Small intestine (tissue), 7 donors: ENCODE data around the gene CYP2D6. TPM values are rescaled to one million over a fixed set of nuclear protein-coding genes. Genes with fewer than 3 reads are reported as not detected.
A peak's percentile ranks its signal among the peaks of the same experiment; 100 is the strongest.

Source experiments
- DNase-seq, 2 donors: peaks; one replicate each; pipeline versions ENCODE4 v3.0.0 to v3.0.0-alpha.2; 2013
- FAIRE-seq: peaks from 2 replicates; lab custom pipeline; 2012; peaks lifted over from hg19 to GRCh38; lab: Jason Lieb, UNC
- H3K27ac ChIP-seq, 3 donors: one replicate each; pipeline ENCODE4 v1.5.1; 2013; ENCODE audit warnings: low read length in 2 of 3, mild to moderate bottlenecking in 2 of 3, control low read depth in 1 of 3, inconsistent platforms in 1 of 3, low read depth in 1 of 3, moderate library complexity in 1 of 3
- H3K27me3 ChIP-seq, 3 donors: one replicate each; pipeline ENCODE4 v1.6.1; 2013; ENCODE audit warnings: low read length in 3 of 3, inconsistent platforms in 1 of 3; ENCODE audit not compliant: control insufficient read depth in 3 of 3, insufficient read depth in 3 of 3
- H3K36me3 ChIP-seq, 3 donors: one replicate each; pipeline ENCODE4 v1.6.1; 2013; ENCODE audit warnings: low read length in 3 of 3, inconsistent platforms in 1 of 3, low read depth in 1 of 3, mild to moderate bottlenecking in 1 of 3, moderate library complexity in 1 of 3; ENCODE audit not compliant: control insufficient read depth in 3 of 3, insufficient read depth in 2 of 3
- H3K4me1 ChIP-seq, 3 donors: one replicate each; pipeline ENCODE4 v1.6.1; 2013; ENCODE audit warnings: low read length in 2 of 3, inconsistent platforms in 1 of 3, low read depth in 1 of 3, mild to moderate bottlenecking in 1 of 3, moderate library complexity in 1 of 3; ENCODE audit not compliant: control insufficient read depth in 3 of 3, insufficient read depth in 2 of 3
- H3K4me3 ChIP-seq, 3 donors: one replicate each; pipeline ENCODE4 v1.5.1; 2013; ENCODE audit warnings: low read length in 3 of 3, control low read depth in 1 of 3, inconsistent platforms in 1 of 3, low read depth in 1 of 3, mild to moderate bottlenecking in 1 of 3, moderate library complexity in 1 of 3
- H3K9me3 ChIP-seq, 2 donors: one replicate each; pipeline ENCODE4 v1.6.1; 2013; ENCODE audit warnings: low read depth in 1 of 2, low read length in 1 of 2; ENCODE audit not compliant: control insufficient read depth in 2 of 2, insufficient read depth in 1 of 2
- WGBS, 3 donors: extraction: QIAGEN DNeasy Blood & Tissue Kit; methylation state at CpG; one replicate each; pipeline ENCODE4 v1.1.7; 2013; 5-methylcytosine and 5-hydroxymethylcytosine counted together
- polyA plus RNA-seq, 4 donors: library from polyadenylated mRNA; stranded (reverse) in 3 of 4; unstranded in 1 of 4; fragments of 200-250 nt in 3 of 4; fragments of 120-200 nt in 1 of 4; gene quantifications; one replicate each; pipeline versions ENCODE4 v1.2.1 to v1.2.3, GENCODE V29; 2013
- donor health status: healthy with polysubstance abuse.
- donor health status: control.
- donor health status: control.
- donor health status: Bipolar disorder and iron deficiency.
- donor health status: healthy.

The CYP2D6 gene
- polyA plus RNA-seq, 4 donors: 5.8 to 172 (median 22.4) TPM

DNA sequence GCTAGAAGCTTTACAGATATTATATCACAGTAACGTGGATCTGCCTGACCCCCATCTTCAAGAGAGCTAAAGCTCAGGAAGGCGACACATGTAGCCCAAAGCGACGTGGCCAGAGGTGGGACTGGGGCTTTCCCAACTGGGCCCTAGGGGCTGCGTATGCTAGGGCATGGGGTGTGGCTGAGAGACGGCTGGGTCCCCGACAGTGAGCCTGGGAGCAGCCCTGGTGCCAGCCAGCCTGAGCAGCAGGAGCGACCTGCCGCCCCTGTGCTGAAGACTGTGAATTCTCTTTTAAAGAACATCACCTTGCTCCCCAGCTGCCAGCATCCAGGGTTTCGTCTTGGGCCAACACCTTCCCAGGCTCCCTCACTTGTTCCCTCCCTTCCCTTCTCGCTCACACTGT, 32.9 kb upstream of the CYP2D6 start:
- DNase-seq (no peak), FAIRE-seq (no peak)
- Histone ChIP-seq H3K27ac (no peak overlapping the region), H3K4me1 (no peaks in the 10 kb centered on the region), H3K36me3 (peaks cover 0 to 80% (median 2%) of the 10 kb centered on the region in 3 donors), H3K27me3 (no peaks in the 10 kb centered on the region), H3K4me3 (no peak overlapping the region), H3K9me3 (no peaks in the 10 kb centered on the region)
- WGBS, 3 donors: 94 to 98% (median 94%) methylated on average over 11 of the region's 11 CpGs

DNA sequence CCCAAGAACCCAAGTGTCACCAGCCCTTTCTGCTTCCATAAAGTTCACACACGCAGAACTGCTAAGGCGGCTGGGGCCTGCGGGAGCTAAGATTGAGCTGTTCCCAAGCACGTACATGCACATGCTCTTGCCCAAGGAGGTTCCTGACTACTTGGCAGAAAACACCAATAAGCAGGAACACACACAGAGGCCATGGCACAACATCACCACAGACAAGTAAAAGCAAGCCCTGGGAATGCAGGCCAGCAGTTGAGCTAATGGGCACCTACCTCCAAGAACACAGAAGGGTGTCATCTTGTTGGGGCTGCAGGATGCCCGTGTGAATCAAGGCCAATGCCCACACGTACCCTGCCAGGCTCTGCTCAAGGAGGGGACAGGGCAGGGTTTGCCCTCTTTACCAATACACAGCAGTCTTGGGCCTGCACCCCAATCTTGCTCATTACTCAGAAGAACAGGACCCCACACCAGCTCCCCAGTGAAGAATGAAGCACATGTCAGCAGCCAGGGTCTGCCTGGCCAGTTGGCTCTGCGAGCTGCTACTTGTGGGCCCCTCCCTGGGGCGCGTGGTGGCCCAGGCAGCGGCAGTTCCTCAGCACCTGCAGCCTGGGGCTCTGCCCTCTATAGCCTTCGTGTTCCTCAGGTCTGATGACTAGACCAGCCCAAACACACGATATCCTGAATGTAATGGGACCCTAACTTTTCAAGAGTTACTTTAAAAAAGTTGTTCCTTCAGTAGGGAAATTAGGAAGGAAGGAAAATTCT, 32.3 kb upstream of the CYP2D6 start:
- Histone ChIP-seq H3K9me3 (no peaks in the 10 kb centered on the region), H3K27ac (no peak overlapping the region), H3K36me3 (peaks cover 0 to 76% (median 2%) of the 10 kb centered on the region in 3 donors), H3K27me3 (no peaks in the 10 kb centered on the region), H3K4me3 (no peak overlapping the region), H3K4me1 (no peaks in the 10 kb centered on the region)
- DNase-seq (no peak), FAIRE-seq (no peak)
- whole genome bisulfite sequencing, 3 donors: 92 to 96% (median 94%) methylated on average over 12 of the region's 12 CpGs

DNA sequence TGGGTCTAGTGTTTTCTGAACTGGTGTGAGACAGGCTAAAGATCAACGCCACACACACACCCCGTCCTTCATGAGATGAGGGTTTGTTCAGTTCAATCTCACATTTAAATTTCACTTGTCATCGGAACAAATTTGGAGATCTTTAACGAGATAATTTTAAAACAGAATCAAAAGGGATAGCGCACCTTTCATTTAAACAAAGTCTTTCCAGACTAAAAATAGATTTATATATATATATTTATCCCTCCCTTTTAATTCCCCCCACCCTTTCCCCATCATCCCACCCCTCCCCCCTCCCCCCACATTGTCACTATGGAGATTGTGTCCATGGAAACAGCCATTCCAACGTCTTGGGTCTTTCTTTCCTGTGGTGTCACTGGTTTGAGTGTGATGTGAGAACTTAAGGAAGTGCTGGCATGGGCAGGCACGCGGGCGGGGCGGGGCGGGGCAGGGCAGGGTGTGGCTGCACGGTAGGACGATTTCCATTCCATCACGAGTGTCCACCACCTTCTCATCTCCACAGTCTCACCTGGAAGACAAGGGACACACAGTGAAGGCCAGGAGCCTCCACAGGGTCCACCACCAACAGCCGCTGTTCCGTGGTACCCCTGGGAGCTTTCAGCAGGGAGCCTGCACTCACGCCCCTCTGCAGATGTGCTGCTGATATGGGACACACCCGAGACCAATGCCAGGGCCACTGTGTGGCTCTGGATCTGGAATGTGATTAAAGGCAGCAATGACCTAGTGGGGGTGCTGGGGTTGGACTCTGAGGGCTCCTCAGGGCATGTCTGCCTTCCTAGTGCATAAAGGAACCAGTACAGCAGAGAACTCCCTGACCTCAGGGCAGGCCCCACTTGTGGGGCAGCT, 30.5 kb upstream of the CYP2D6 start:
- Histone ChIP-seq H3K4me3 (no peak overlapping the region), H3K4me1 (no peaks in the 10 kb centered on the region), H3K9me3 (no peaks in the 10 kb centered on the region), H3K27ac (peak overlapping the region in 2 of 3 donors; percentile 37 to 43), H3K27me3 (no peaks in the 10 kb centered on the region), H3K36me3 (peaks cover 2 to 74% (median 3%) of the 10 kb centered on the region in 3 donors)
- no peak for FAIRE-seq
- 53 to 76% (median 72%) methylated on average over 18 of the region's 18 CpGs for WGBS, 3 donors
- peak; percentile 47 to 70 for DNase-seq

GRCh38 chr22:42160251-42160650, 29.6 kb upstream of the CYP2D6 start:
- Histone ChIP-seq H3K27ac (no peak overlapping the region), H3K4me3 (no peak overlapping the region), H3K4me1 (no peaks in the 10 kb centered on the region), H3K36me3 (peaks cover 2 to 74% (median 3%) of the 10 kb centered on the region in 3 donors), H3K27me3 (no peaks in the 10 kb centered on the region), H3K9me3 (no peaks in the 10 kb centered on the region)
- FAIRE-seq (no peak), DNase-seq (no peak)
- 80 to 93% (median 81%) methylated on average over 4 of the region's 4 CpGs for WGBS, 3 donors

DNA sequence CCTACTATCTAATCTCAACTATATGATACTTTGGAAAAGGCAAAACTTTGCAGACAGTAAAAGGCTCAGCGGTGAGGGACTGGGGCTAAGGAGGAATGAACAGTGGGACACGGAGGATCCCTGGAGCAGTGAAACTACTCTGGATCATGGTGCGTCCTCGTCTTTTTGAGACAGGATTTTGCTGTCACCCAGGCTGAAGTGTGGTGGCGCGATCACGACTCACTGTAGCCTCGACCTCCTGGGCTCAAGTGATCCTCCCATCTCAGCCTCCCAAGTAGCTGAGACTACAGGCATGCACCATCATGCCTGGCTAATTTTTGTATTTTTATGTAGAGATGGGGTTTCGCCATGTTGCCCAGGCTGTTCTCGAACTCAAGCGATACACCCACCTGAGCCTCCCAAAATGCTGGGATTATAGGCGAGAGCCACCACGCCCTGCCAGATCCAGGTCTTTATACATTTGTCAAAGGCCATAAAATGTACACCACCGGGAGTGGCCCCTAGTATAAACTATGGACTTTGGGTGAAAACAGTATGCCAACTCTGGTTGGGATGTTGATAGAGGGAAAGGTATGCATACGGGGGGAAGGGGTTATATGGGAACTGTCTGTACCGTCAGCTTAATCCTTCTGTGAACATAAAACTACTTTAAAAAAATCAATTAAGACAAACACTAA, 28.0 kb upstream of the CYP2D6 start:
- no peaks in the 10 kb centered on the region for H3K27me3 ChIP-seq
- H3K4me3 ChIP-seq: no peak overlapping the region
- no peak for DNase-seq
- no peak for FAIRE-seq
- no peaks in the 10 kb centered on the region for H3K4me1 ChIP-seq
- 81 to 87% (median 86%) methylated on average over 16 of the region's 16 CpGs for WGBS, 3 donors
- no peak overlapping the region for H3K27ac ChIP-seq
- peaks cover 2 to 73% (median 3%) of the 10 kb centered on the region in 3 donors for H3K36me3 ChIP-seq
- no peaks in the 10 kb centered on the region for H3K9me3 ChIP-seq

DNA sequence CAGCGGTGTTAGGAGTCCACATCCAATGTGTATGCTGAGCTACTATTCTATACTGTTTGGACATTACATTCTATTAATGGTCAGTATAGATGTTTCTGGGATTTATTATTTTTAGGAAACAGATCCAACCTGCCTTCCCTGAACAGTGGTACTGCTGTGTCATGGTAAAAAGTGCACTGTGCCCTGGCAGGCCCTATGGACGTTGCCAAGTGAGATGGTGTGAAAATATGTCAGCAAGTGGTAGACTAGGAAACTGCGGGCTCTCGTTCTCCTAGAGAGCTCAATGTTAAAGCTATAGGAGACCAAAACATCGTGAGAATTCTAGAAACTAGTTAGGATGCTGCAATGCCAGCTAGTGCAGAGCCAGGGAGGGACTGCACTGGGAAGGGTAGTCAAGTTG, 26.0 kb upstream of the CYP2D6 start:
- Histone ChIP-seq H3K27ac (no peak overlapping the region), H3K4me1 (no peaks in the 10 kb centered on the region), H3K9me3 (no peaks in the 10 kb centered on the region), H3K36me3 (peaks cover 2 to 64% (median 3%) of the 10 kb centered on the region in 3 donors), H3K27me3 (no peaks in the 10 kb centered on the region), H3K4me3 (no peak overlapping the region)
- WGBS, 3 donors: 85 to 88% (median 85%) methylated on average over 5 of the region's 5 CpGs
- no peak for FAIRE-seq
- no peak for DNase-seq

GRCh38 chr22:42156121-42156520, 25.5 kb upstream of the CYP2D6 start:
- Histone ChIP-seq H3K4me1 (no peaks in the 10 kb centered on the region), H3K27ac (no peak overlapping the region), H3K4me3 (no peak overlapping the region), H3K9me3 (no peaks in the 10 kb centered on the region), H3K27me3 (no peaks in the 10 kb centered on the region), H3K36me3 (peaks cover 2 to 64% (median 3%) of the 10 kb centered on the region in 3 donors)
- no peak for DNase-seq
- FAIRE-seq: no peak
- 89 to 93% (median 91%) methylated on average over 2 of the region's 2 CpGs for WGBS, 3 donors

- WGBS, 3 donors: 94 to 97% (median 95%) methylated on average over 7 of the region's 7 CpGs
- no peaks in the 10 kb centered on the region for H3K27me3 ChIP-seq
- DNase-seq (no peak), FAIRE-seq (no peak)
- H3K9me3 ChIP-seq: no peaks in the 10 kb centered on the region
- no peak overlapping the region for H3K27ac ChIP-seq
- peaks cover 3 to 69% (median 5%) of the 10 kb centered on the region in 3 donors for H3K36me3 ChIP-seq
- H3K4me1 ChIP-seq: no peaks in the 10 kb centered on the region
- H3K4me3 ChIP-seq: no peak overlapping the region
These were observed 24.5 kb upstream of the CYP2D6 start for GRCh38 chr22:42155053-42155543.
